Measurements from ENCODE around the gene OTOL1. TPM values are rescaled to one million over a fixed set of nuclear protein-coding genes. Genes with fewer than 3 reads are reported as not detected.
"Not testable (repeated sequence)": the region's sequence is repeated elsewhere in the genome, so short reads cannot be mapped to it uniquely, and the experiment has no call there.

OTOL1 gene
- polyA plus RNA-seq, 4 donors: not detected

GRCh38 chr3:161475206-161475605 lies 21.4 kb upstream of the OTOL1 start:
- DNase-seq: no peak
- no peak overlapping the region for H3K27ac ChIP-seq (ENCODE audit: low read depth in 1 of 3, low read length in 2 of 3)
- H3K27me3 ChIP-seq (ENCODE audit: control insufficient read depth in 3 of 3, insufficient read depth in 3 of 3, low read length in 3 of 3): no peaks in the 10 kb centered on the region
- H3K36me3 ChIP-seq (ENCODE audit: control insufficient read depth in 3 of 3, insufficient read depth in 2 of 3, low read depth in 1 of 3, low read length in 3 of 3): no peaks in the 10 kb centered on the region
- no peaks in the 10 kb centered on the region for H3K9me3 ChIP-seq (ENCODE audit: control insufficient read depth in 2 of 2, insufficient read depth in 1 of 2, low read depth in 1 of 2, low read length in 1 of 2)
- no peak overlapping the region for H3K4me3 ChIP-seq (ENCODE audit: low read depth in 1 of 3, low read length in 3 of 3)
- FAIRE-seq: no peak
- H3K4me1 ChIP-seq (ENCODE audit: control insufficient read depth in 3 of 3, insufficient read depth in 2 of 3, low read depth in 1 of 3, low read length in 2 of 3): no peaks in the 10 kb centered on the region

GRCh38 chr3:161475905-161476304 lies 20.7 kb upstream of the OTOL1 start:
- Histone ChIP-seq H3K4me3 (ENCODE audit: low read depth in 1 of 3, low read length in 3 of 3) (no peak overlapping the region), H3K27ac (ENCODE audit: low read depth in 1 of 3, low read length in 2 of 3) (no peak overlapping the region), H3K4me1 (ENCODE audit: control insufficient read depth in 3 of 3, insufficient read depth in 2 of 3, low read depth in 1 of 3, low read length in 2 of 3) (no peaks in the 10 kb centered on the region), H3K27me3 (ENCODE audit: control insufficient read depth in 3 of 3, insufficient read depth in 3 of 3, low read length in 3 of 3) (no peaks in the 10 kb centered on the region), H3K36me3 (ENCODE audit: control insufficient read depth in 3 of 3, insufficient read depth in 2 of 3, low read depth in 1 of 3, low read length in 3 of 3) (no peaks in the 10 kb centered on the region), H3K9me3 (ENCODE audit: control insufficient read depth in 2 of 2, insufficient read depth in 1 of 2, low read depth in 1 of 2, low read length in 1 of 2) (no peaks in the 10 kb centered on the region)
- no peak for FAIRE-seq
- DNase-seq: peak in 1 of 2 donors; percentile 34

DNA sequence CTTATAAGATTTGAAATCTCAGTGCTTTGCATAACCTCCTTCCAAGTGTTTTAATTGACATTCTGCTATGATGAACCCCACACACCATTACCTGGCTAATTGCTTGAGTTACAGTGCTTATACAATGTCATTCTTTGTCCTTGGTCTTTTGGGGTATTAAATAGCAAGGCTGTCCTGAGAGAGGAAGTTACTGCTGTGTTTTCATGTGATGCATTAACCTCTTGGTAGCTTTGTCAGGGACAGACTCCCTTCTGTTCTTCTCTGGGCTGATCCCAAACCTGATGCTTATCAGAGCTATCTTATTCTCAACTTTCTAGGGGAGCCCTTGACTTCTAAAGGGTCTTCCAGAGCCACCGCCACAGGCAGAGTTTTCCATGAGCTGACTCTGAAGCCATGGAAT lies 12.4 kb upstream of the OTOL1 start:
- Histone ChIP-seq H3K9me3 (ENCODE audit: control insufficient read depth in 2 of 2, insufficient read depth in 1 of 2, low read depth in 1 of 2, low read length in 1 of 2) (no peaks in the 10 kb centered on the region), H3K4me1 (ENCODE audit: control insufficient read depth in 3 of 3, insufficient read depth in 2 of 3, low read depth in 1 of 3, low read length in 2 of 3) (no peaks in the 10 kb centered on the region), H3K4me3 (ENCODE audit: low read depth in 1 of 3, low read length in 3 of 3) (no peak overlapping the region), H3K27me3 (ENCODE audit: control insufficient read depth in 3 of 3, insufficient read depth in 3 of 3, low read length in 3 of 3) (no peaks in the 10 kb centered on the region), H3K27ac (ENCODE audit: low read depth in 1 of 3, low read length in 2 of 3) (no peak overlapping the region), H3K36me3 (ENCODE audit: control insufficient read depth in 3 of 3, insufficient read depth in 2 of 3, low read depth in 1 of 3, low read length in 3 of 3) (no peaks in the 10 kb centered on the region)
- 81 to 97% (median 97%) methylated on average over 1 of the region's 1 CpG for WGBS, 3 donors
- FAIRE-seq (no peak), DNase-seq (no peak)

GRCh38 chr3:161488284-161488683 lies 8.3 kb upstream of the OTOL1 start:
- not testable (repeated sequence) for H3K27me3 ChIP-seq (ENCODE audit: control insufficient read depth in 3 of 3, insufficient read depth in 3 of 3, low read length in 3 of 3); H3K4me1 ChIP-seq (ENCODE audit: control insufficient read depth in 3 of 3, insufficient read depth in 2 of 3, low read depth in 1 of 3, low read length in 2 of 3); H3K36me3 ChIP-seq (ENCODE audit: control insufficient read depth in 3 of 3, insufficient read depth in 2 of 3, low read depth in 1 of 3, low read length in 3 of 3); DNase-seq; H3K9me3 ChIP-seq (ENCODE audit: control insufficient read depth in 2 of 2, insufficient read depth in 1 of 2, low read depth in 1 of 2, low read length in 1 of 2); H3K4me3 ChIP-seq (ENCODE audit: low read depth in 1 of 3, low read length in 3 of 3); FAIRE-seq; H3K27ac ChIP-seq (ENCODE audit: low read depth in 1 of 3, low read length in 2 of 3)
- WGBS, 3 donors: 0 to 34% (median 15%) methylated on average over 1 of the region's 1 CpG

- H3K4me3 ChIP-seq (ENCODE audit: low read depth in 1 of 3, low read length in 3 of 3): no peak overlapping the region
- H3K9me3 ChIP-seq (ENCODE audit: control insufficient read depth in 2 of 2, insufficient read depth in 1 of 2, low read depth in 1 of 2, low read length in 1 of 2): no peaks in the 10 kb centered on the region
- FAIRE-seq: no peak
- no peaks in the 10 kb centered on the region for H3K36me3 ChIP-seq (ENCODE audit: control insufficient read depth in 3 of 3, insufficient read depth in 2 of 3, low read depth in 1 of 3, low read length in 3 of 3)
- no peak for DNase-seq
- no peaks in the 10 kb centered on the region for H3K27me3 ChIP-seq (ENCODE audit: control insufficient read depth in 3 of 3, insufficient read depth in 3 of 3, low read length in 3 of 3)
- H3K4me1 ChIP-seq (ENCODE audit: control insufficient read depth in 3 of 3, insufficient read depth in 2 of 3, low read depth in 1 of 3, low read length in 2 of 3): no peaks in the 10 kb centered on the region
- H3K27ac ChIP-seq (ENCODE audit: low read depth in 1 of 3, low read length in 2 of 3): no peak overlapping the region
These were observed 7.2 kb upstream of the OTOL1 start for GRCh38 chr3:161489395-161489794.

- H3K36me3 ChIP-seq (ENCODE audit: control insufficient read depth in 3 of 3, insufficient read depth in 2 of 3, low read depth in 1 of 3, low read length in 3 of 3); H3K9me3 ChIP-seq (ENCODE audit: control insufficient read depth in 2 of 2, insufficient read depth in 1 of 2, low read depth in 1 of 2, low read length in 1 of 2); H3K4me1 ChIP-seq (ENCODE audit: control insufficient read depth in 3 of 3, insufficient read depth in 2 of 3, low read depth in 1 of 3, low read length in 2 of 3); DNase-seq; H3K27me3 ChIP-seq (ENCODE audit: control insufficient read depth in 3 of 3, insufficient read depth in 3 of 3, low read length in 3 of 3); H3K4me3 ChIP-seq (ENCODE audit: low read depth in 1 of 3, low read length in 3 of 3); H3K27ac ChIP-seq (ENCODE audit: low read depth in 1 of 3, low read length in 2 of 3); FAIRE-seq: not testable (repeated sequence)
- 52 to 82% (median 66%) methylated on average over 1 of the region's 1 CpG for WGBS, 3 donors
These were observed 5.8 kb upstream of the OTOL1 start for GRCh38 chr3:161490845-161491244.

DNA sequence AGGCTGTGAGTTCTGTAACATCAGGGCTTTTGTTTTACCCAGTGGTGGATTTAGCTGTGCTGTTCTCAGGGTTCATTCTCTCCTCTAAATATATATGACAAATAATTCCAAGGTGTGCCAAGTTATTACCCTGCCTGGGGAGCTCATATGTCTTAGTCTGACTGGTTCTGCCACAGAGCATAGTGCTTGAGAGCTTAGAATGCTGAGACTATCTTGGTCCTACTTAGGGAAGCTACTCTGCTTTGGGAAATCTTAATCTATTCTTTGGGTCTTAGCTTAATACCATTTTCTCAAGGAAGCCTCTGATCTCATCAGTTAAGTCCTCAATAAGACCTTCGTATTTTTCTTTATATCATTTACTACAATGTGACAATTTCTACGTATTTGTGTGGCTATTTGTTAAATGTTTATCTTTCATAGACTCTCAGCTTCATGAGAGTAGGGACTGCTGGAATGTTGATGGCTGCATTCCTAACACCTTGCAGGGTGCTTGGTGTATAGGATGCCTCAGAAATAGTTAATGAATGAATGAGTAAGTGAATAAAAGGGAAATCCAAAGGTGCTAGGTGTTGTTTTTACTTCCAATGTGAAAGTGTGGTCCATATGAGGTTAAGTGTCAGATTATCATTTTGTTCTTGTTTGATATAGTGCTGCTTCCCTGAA lies 1.8 kb downstream of the OTOL1 start:
- H3K4me3 ChIP-seq (ENCODE audit: low read depth in 1 of 3, low read length in 3 of 3): no peak overlapping the region
- DNase-seq (no peak), FAIRE-seq (no peak)
- H3K27ac ChIP-seq (ENCODE audit: low read depth in 1 of 3, low read length in 2 of 3): no peak overlapping the region
- H3K27me3 ChIP-seq (ENCODE audit: control insufficient read depth in 3 of 3, insufficient read depth in 3 of 3, low read length in 3 of 3): no peaks in the 10 kb centered on the region
- H3K36me3 ChIP-seq (ENCODE audit: control insufficient read depth in 3 of 3, insufficient read depth in 2 of 3, low read depth in 1 of 3, low read length in 3 of 3): no peaks in the 10 kb centered on the region
- H3K4me1 ChIP-seq (ENCODE audit: control insufficient read depth in 3 of 3, insufficient read depth in 2 of 3, low read depth in 1 of 3, low read length in 2 of 3): peaks cover 0 to 5% (median 0%) of the 10 kb centered on the region in 3 donors
- no peaks in the 10 kb centered on the region for H3K9me3 ChIP-seq (ENCODE audit: control insufficient read depth in 2 of 2, insufficient read depth in 1 of 2, low read depth in 1 of 2, low read length in 1 of 2)
- 55 to 69% (median 62%) methylated on average over 2 of the region's 2 CpGs for WGBS, 3 donors

DNA sequence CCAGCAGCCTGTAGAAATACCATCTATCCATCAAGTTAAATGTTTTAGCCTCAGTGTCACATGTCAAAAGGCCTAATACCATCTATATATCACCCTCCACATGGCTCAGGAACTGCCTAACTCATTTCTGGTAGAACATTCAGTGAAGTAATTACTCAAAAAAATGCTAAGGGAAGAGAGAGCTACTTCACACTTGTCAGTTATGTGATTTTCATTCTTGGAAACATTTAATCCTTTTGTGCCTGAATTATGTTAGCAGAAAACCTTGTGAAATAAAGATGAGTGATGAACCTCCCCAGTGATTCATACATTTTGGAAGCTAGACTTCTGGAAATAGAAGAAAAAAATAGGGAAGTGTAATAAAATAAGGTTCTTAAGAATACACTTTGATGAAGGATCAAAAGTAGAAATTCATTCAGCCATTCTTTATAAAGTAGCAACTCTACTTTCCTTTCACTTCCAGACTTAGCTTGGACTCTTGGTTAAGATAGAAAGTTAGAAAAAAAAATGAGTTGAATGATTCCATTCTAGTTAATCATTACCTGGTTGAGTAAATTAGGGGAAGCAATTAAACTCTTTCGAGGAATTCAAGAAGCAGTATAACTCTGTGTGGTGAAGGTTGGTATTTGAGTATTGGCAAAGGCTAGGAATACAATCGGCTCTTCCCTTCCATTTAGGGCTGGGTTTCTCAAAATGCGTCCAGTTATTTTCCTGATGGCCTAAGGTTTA lies 3.6 kb downstream of the OTOL1 start:
- Histone ChIP-seq H3K9me3 (ENCODE audit: control insufficient read depth in 2 of 2, insufficient read depth in 1 of 2, low read depth in 1 of 2, low read length in 1 of 2) (no peaks in the 10 kb centered on the region), H3K4me3 (ENCODE audit: low read depth in 1 of 3, low read length in 3 of 3) (no peak overlapping the region), H3K36me3 (ENCODE audit: control insufficient read depth in 3 of 3, insufficient read depth in 2 of 3, low read depth in 1 of 3, low read length in 3 of 3) (no peaks in the 10 kb centered on the region), H3K4me1 (ENCODE audit: control insufficient read depth in 3 of 3, insufficient read depth in 2 of 3, low read depth in 1 of 3, low read length in 2 of 3) (peaks cover 0 to 5% (median 0%) of the 10 kb centered on the region in 3 donors), H3K27me3 (ENCODE audit: control insufficient read depth in 3 of 3, insufficient read depth in 3 of 3, low read length in 3 of 3) (no peaks in the 10 kb centered on the region), H3K27ac (ENCODE audit: low read depth in 1 of 3, low read length in 2 of 3) (no peak overlapping the region)
- 23 to 59% (median 36%) methylated on average over 3 of the region's 3 CpGs for WGBS, 3 donors
- FAIRE-seq (no peak), DNase-seq (peak; percentile 33 to 64)

DNA sequence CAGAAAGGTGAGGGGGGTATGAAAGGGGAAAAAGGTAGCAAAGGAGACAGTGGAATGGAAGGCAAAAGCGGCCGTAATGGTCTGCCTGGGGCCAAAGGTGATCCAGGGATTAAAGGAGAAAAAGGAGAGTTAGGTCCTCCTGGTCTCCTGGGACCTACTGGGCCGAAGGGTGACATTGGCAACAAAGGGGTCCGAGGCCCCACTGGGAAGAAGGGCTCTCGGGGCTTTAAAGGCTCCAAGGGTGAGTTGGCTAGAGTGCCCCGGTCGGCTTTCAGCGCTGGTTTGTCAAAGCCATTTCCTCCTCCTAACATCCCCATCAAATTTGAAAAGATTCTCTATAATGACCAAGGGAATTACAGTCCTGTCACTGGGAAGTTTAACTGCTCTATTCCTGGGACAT lies 6.7 kb downstream of the OTOL1 start:
- H3K9me3 ChIP-seq (ENCODE audit: control insufficient read depth in 2 of 2, insufficient read depth in 1 of 2, low read depth in 1 of 2, low read length in 1 of 2): no peaks in the 10 kb centered on the region
- WGBS, 3 donors: 82 to 90% (median 85%) methylated on average over 8 of the region's 8 CpGs
- DNase-seq: no peak

More for the DNA sequence above, 6.7 kb downstream of the OTOL1 start:
- FAIRE-seq: no peak
- H3K27ac ChIP-seq (ENCODE audit: low read depth in 1 of 3, low read length in 2 of 3): no peak overlapping the region
- H3K36me3 ChIP-seq (ENCODE audit: control insufficient read depth in 3 of 3, insufficient read depth in 2 of 3, low read depth in 1 of 3, low read length in 3 of 3): no peaks in the 10 kb centered on the region
- peaks cover 0 to 5% (median 0%) of the 10 kb centered on the region in 3 donors for H3K4me1 ChIP-seq (ENCODE audit: control insufficient read depth in 3 of 3, insufficient read depth in 2 of 3, low read depth in 1 of 3, low read length in 2 of 3)
- H3K27me3 ChIP-seq (ENCODE audit: control insufficient read depth in 3 of 3, insufficient read depth in 3 of 3, low read length in 3 of 3): no peaks in the 10 kb centered on the region
- H3K4me3 ChIP-seq (ENCODE audit: low read depth in 1 of 3, low read length in 3 of 3): no peak overlapping the region
